Keratinocyte (primary cell): ENCODE measurements around the gene CCN6. TPM values are rescaled to one million over a fixed set of nuclear protein-coding genes. Genes with fewer than 3 reads are reported as not detected.

ENCODE experiments used
- DNase-seq: peaks from one replicate; pipeline ENCODE4 v3.0.0-alpha.2; 2011; ENCODE audit warnings: low read depth, missing footprints, low spot score
- FAIRE-seq: peaks from 2 replicates; lab custom pipeline; 2011; peaks lifted over from hg19 to GRCh38; lab: Jason Lieb, UNC
- H2AFZ ChIP-seq: 2 replicates; pipeline ENCODE4 v1.6.0; 2012; ENCODE audit warnings: low read length, control low read depth, inconsistent platforms; ENCODE audit not compliant: control insufficient read depth
- H3K27ac ChIP-seq: 2 replicates; pipeline ENCODE4 v1.5.1; 2011; ENCODE audit warnings: low read length; ENCODE audit not compliant: control insufficient read depth, insufficient read depth
- H3K27me3 ChIP-seq: 3 replicates; pipeline ENCODE4 v1.6.0; 2011; ENCODE audit warnings: low read length; ENCODE audit not compliant: control insufficient read depth, insufficient read depth; ENCODE audit errors: extremely low read depth
- H3K36me3 ChIP-seq, 2 experiments: 2 replicates in 1 of 2; 3 replicates in 1 of 2; pipeline ENCODE4 v1.5.1; 2011; ENCODE audit warnings: low read length in 2 of 2, mild to moderate bottlenecking in 1 of 2; ENCODE audit not compliant: control insufficient read depth in 2 of 2, insufficient read depth in 2 of 2; ENCODE audit errors: extremely low read depth in 1 of 2
- H3K4me1 ChIP-seq: 3 replicates; pipeline ENCODE4 v1.5.1; 2011; ENCODE audit warnings: low read length; ENCODE audit not compliant: control insufficient read depth, insufficient read depth; ENCODE audit errors: extremely low read depth
- H3K4me2 ChIP-seq: 3 replicates; pipeline ENCODE4 v1.6.0; 2011; ENCODE audit warnings: low read depth, low read length; ENCODE audit not compliant: control insufficient read depth, insufficient read depth; ENCODE audit errors: extremely low read depth
- H3K4me3 ChIP-seq, 3 experiments: fragments of 200-600 bp in 1 of 3; sonication (generic) in 1 of 3; 2 replicates in 2 of 3; 3 replicates in 1 of 3; pipeline ENCODE4 v1.5.1; 2011 to 2016; ENCODE audit warnings: low read length in 3 of 3, mild to moderate bottlenecking in 3 of 3, control low read depth in 2 of 3, inconsistent platforms in 1 of 3, low read depth in 1 of 3, mixed read lengths in 1 of 3, mixed run types in 1 of 3, moderate library complexity in 1 of 3; ENCODE audit not compliant: control insufficient read depth in 2 of 3, insufficient read depth in 2 of 3; ENCODE audit errors: extremely low read depth in 1 of 3
- H3K79me2 ChIP-seq: 2 replicates; pipeline ENCODE4 v1.6.0; 2012; ENCODE audit warnings: low read length; ENCODE audit not compliant: control insufficient read depth, insufficient read depth
- H3K9ac ChIP-seq: 3 replicates; pipeline ENCODE4 v1.6.0; 2011; ENCODE audit warnings: low read length; ENCODE audit not compliant: control insufficient read depth, insufficient read depth; ENCODE audit errors: extremely low read depth
- H3K9me1 ChIP-seq: 3 replicates; pipeline ENCODE4 v1.6.0; 2011; ENCODE audit warnings: low read length; ENCODE audit not compliant: control insufficient read depth, insufficient read depth; ENCODE audit errors: extremely low read depth
- H3K9me3 ChIP-seq: 2 replicates; pipeline ENCODE4 v1.5.1; 2012; ENCODE audit warnings: low read depth, low read length; ENCODE audit not compliant: control insufficient read depth
- H4K20me1 ChIP-seq: 3 replicates; pipeline ENCODE4 v1.6.0; 2011; ENCODE audit warnings: low read length; ENCODE audit not compliant: control insufficient read depth, insufficient read depth; ENCODE audit errors: extremely low read depth
- EZH2 ChIP-seq: IDR thresholded peaks from one replicate; pipeline ENCODE4 v1.6.1; 2012; ENCODE audit warnings: inconsistent platforms, mild to moderate bottlenecking, low read length, moderate library complexity
- dilution Hi-C: fragments of 300-500 bp; cut with MboI; formaldehyde crosslinking; loops from one replicate; pipeline ENCODE4 v1.7.0; 2020; ENCODE audit warnings: low sequenced_read_pairs; ENCODE audit not compliant: extremely low pct_ligation_motif_present
- polyA plus RNA-seq, 5 experiments: library from polyadenylated mRNA; depleted of rRNA in 3 of 5; stranded (reverse) in 3 of 5; stranded (forward) in 1 of 5; unstranded in 1 of 5; fragments of >200 nt; gene quantifications; 1 replicate in 1 of 5; 2 replicates in 3 of 5; 3 replicates in 1 of 5; pipeline versions ENCODE4 v1.2.1 to v1.2.3, GENCODE V29; 2011 to 2012; ENCODE audit warnings: missing spikeins in 2 of 5, low read depth in 1 of 5, low replicate concordance in 1 of 5
- TF ChIP-seq, protein P1 (sequence below), 3 experiments: IDR thresholded peaks in 1 of 3; conservative IDR thresholded peaks in 1 of 3; optimal IDR thresholded peaks in 1 of 3; 2 replicates in 2 of 3; 3 replicates in 1 of 3; pipeline versions ENCODE3 to v1.5.1; 2011; ENCODE audit warnings: low read length in 3 of 3, mild to moderate bottlenecking in 3 of 3, moderate library complexity in 2 of 3, control low read depth in 1 of 3, inconsistent platforms in 1 of 3; ENCODE audit not compliant: insufficient read depth in 2 of 3; ENCODE audit errors: extremely low read depth in 1 of 3

Gene CCN6
- polyA plus RNA-seq, 1 donor (not counting 4 experiments of a cell fraction or from before 2014, with no cell fraction given): 0.90 TPM

DNA sequence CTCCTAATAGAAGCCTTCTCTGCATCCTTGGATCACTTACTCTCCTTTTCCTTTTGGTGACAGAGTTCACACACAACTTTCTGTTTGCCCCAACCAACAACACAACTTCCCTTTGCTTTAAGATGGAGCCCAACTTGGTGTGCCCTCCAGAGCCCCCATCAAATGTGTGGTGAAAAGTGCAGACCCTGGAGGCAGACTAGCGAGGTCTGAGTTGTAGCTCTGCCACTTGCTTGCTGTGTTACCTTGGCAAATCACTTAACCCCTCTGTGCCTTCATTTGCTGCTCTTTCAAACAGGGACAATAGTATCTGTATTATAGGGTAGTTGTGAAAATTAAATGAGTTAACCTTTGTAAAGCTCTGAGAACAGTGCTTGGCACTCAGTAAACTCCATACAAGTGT lies 34.3 kb upstream of the CCN6 start:
- peaks cover 3% of the 10 kb centered on the region for H3K9me3 ChIP-seq
- no peak overlapping the region for H3K4me3 ChIP-seq
- H3K79me2 ChIP-seq: no peaks in the 10 kb centered on the region
- H3K4me1 ChIP-seq: peaks cover 15% of the 10 kb centered on the region
- DNase-seq (no peak), FAIRE-seq (no peak)
- H2AFZ ChIP-seq: no peak overlapping the region
- TF ChIP-seq, protein P1, sequence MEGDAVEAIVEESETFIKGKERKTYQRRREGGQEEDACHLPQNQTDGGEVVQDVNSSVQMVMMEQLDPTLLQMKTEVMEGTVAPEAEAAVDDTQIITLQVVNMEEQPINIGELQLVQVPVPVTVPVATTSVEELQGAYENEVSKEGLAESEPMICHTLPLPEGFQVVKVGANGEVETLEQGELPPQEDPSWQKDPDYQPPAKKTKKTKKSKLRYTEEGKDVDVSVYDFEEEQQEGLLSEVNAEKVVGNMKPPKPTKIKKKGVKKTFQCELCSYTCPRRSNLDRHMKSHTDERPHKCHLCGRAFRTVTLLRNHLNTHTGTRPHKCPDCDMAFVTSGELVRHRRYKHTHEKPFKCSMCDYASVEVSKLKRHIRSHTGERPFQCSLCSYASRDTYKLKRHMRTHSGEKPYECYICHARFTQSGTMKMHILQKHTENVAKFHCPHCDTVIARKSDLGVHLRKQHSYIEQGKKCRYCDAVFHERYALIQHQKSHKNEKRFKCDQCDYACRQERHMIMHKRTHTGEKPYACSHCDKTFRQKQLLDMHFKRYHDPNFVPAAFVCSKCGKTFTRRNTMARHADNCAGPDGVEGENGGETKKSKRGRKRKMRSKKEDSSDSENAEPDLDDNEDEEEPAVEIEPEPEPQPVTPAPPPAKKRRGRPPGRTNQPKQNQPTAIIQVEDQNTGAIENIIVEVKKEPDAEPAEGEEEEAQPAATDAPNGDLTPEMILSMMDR (optimal IDR thresholded peaks at IDR 0.05 in 1 of 3, IDR thresholded peaks at IDR 0.05 in 1 of 3, conservative IDR thresholded peaks at IDR 0.05 in 1 of 3; ENCODE audit: extremely low read depth in 1 of 3, insufficient read depth in 2 of 3, low read length in 3 of 3): no peak
- TF ChIP-seq EZH2: no peak
- H3K9ac ChIP-seq: no peak overlapping the region
- no peaks in the 10 kb centered on the region for H3K9me1 ChIP-seq
- H3K27me3 ChIP-seq: no peaks in the 10 kb centered on the region
- dilution Hi-C loops: no loop called here
- no peaks in the 10 kb centered on the region for H4K20me1 ChIP-seq
- no peaks in the 10 kb centered on the region for H3K36me3 ChIP-seq
- no peak overlapping the region for H3K27ac ChIP-seq
- no peak overlapping the region for H3K4me2 ChIP-seq

DNA sequence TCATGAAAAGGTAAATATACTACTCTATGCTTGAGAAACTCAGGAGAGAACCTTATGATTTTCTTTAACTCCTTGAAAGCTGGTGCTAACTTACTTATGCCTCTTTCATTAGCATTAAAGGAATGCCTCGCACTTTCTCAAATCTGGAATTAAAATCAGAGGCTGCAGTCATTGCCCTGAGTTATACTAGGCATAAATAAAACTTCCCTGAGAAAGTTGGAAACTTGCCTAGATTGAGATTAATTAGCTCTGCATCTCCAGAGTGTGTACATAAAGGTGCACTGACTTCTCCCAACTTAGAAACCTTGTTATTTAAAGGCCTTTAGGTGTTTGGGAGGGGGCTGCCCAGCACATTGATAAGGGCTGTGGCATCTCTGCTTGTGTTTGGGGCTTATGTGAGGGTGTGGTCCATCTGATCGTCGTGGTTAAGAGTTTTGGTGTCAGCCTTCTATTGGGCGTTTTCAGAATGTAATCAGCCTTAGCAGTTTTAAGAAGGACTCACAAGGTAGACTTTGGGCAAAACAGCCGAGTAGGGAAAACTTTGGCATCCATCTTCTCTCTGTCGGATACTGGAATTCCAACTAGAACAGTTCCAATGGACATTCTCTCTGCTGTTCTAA lies 32.1 kb upstream of the CCN6 start:
- Histone ChIP-seq H2AFZ (no peak overlapping the region), H3K27ac (no peak overlapping the region), H3K9ac (no peak overlapping the region), H3K4me1 (no peaks in the 10 kb centered on the region), H3K79me2 (no peaks in the 10 kb centered on the region), H3K27me3 (no peaks in the 10 kb centered on the region), H4K20me1 (no peaks in the 10 kb centered on the region), H3K9me1 (no peaks in the 10 kb centered on the region), H3K4me3 (no peak overlapping the region), H3K36me3 (no peaks in the 10 kb centered on the region), H3K9me3 (peaks cover 3% of the 10 kb centered on the region), H3K4me2 (no peak overlapping the region)
- DNase-seq (no peak), FAIRE-seq (no peak)
- dilution Hi-C loops: no loop called here
- no peak for TF ChIP-seq EZH2
- TF ChIP-seq, protein P1 (optimal IDR thresholded peaks at IDR 0.05 in 1 of 3, IDR thresholded peaks at IDR 0.05 in 1 of 3, conservative IDR thresholded peaks at IDR 0.05 in 1 of 3; ENCODE audit: extremely low read depth in 1 of 3, insufficient read depth in 2 of 3, low read length in 3 of 3): no peak
